T-helper 9 cell (primary cell): ENCODE results near the gene EED.
"Not testable (repeated sequence)": the region's sequence is repeated elsewhere in the genome, so short reads cannot be mapped to it uniquely, and the experiment has no call there.

Source experiments
- DNase-seq: peaks from one replicate; pipeline ENCODE4 v3.0.0-alpha.2; 2020

The EED gene

DNA sequence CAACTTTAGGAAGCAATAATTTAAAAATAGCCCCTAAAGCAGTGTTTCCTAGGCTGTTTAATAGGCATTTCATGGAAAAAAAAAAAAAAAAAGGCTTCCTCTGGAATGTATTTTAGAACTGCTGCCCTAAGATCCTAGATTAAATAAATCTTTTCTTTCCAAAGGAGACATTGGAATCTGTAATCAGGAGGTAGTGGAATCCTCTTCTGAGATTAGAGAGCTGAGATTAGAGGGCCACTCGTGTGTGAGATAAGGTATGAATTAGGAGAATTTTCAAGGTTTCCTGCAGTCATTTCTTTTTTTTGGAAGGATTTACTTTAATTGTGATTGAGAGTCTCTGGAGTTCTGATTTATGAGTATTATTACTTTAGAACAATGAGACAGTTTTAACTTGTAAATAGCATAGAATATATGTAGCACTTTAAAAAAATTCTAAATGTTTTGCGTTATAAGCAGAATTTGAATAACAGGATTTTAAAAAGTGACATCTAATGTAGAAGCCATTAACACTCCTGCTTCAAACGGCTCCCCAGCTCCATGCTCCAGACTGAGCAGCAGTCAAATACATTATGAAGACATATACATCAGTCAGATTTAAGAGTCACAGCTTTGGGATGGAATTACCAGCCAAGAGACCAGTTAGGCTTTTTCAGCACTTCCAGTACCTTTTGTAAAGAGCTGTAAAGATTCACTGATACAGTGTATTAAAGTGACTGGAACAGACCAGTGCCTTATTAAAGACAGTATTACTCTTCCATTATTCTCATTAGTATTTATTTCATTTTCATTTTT, 5.0 kb downstream of the EED start:
- no peak for DNase-seq

DNA sequence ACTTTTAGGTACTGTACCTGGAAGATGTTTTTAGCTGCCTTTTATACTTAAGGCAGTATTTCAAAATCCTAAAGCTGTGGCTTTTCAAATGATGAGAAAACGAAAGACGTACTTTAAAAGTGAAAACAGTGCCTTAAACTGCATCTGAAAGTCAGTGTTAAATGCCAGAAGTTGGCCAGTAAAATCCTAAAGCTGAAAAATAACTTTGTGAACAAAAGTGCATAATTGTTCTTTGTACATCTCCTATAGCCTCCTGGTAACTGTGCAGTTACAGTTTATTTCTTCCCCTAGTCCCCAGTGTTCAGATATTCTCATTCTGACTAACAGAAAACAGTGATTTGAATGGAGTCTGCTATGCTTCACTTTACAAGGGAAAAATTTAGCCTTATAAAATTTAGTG, 6.8 kb downstream of the EED start:
- no peak for DNase-seq

DNA sequence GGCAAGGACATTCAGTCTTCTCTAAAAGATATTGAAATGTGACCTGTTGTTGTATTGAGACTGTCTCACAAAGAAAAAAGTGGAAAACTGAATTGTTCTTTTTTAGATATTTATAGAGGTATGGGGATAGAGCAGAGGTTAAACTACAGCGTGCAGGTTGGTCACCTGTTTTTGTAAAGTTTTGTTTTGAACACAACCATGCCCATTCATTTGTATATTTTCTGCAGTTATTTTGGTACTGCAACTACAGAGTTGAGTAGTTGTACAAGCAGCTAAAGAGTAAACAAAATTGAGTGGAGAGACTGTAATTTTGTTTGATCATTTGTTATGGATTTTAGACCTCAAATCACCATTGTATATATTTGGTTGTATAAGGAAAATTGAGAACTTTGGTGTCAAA, 11.3 kb downstream of the EED start:
- no peak for DNase-seq

DNA sequence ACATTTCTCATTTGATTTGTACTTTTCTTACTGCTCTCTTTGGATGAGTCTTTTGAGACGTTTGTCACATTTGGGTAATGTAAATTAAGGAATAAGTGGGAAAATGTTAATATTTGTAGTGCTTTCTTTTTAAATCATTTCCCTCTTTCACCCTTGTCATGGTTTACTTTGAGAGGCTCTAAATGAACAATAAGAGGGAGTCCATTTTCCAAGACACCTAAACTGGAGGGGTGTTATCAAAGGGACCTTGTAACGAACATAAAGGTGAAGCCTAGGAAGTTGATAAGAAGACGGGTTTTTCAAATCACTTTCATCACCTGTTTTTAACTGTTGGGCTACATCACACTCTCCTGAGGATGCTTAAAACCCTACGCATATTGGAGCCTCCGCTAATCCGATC, 12.1 kb downstream of the EED start:
- no peak for DNase-seq

DNA sequence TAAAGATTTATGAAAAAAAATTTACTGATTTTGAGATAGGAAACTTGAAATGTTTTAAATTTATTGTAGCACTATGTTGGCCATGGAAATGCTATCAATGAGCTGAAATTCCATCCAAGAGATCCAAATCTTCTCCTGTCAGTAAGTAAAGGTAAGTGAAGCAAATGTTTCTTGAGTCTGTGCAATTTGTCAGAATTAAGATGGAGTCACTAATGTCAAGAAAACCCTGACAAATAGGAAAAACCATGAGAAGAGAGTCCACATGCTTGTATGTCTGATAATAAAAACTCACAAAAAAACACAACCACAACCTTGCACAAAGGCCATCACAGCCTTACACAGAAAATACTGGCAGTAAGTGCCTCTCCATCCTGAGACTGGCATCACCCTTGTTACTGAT, 12.9 kb downstream of the EED start:
- DNase-seq: no peak

DNA sequence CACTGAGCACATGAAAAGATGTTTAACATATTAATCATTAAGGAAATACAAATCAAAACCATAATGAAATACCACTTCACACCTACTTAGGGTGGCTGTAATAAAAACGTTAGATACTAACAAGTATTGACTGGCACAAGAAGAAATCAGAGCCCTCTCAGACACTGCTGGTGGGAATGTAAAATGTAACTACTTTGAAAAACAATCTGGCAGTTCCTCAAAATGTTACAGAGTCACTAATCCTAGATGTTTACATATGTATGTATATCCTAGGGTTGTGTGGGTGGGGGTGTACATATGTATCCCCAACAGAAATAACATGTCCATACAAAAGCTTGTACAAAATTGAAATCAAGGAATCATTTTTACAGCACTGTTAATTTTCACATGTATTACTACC, 15.2 kb downstream of the EED start:
- DNase-seq: no peak

DNA sequence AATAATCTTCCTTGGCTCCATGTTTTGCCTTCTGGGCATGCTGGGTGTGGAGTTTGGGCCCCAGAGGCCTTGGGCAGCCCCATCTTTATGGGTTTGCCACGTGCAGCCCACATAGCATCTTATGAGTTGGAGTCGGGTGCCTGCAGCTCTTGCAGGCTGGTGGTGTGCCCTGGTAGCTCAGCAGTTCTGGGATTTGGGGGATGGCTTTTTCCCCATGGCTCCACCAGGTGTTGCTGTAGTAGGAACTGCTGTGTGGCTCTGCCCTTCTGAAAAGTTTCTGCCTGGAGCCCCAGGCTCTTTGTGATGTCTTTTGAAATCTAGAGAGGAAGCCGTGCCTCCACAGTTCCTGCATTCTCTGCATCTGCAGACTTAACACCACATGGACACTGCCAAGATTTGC, 16.8 kb downstream of the EED start:
- DNase-seq: no peak

DNA sequence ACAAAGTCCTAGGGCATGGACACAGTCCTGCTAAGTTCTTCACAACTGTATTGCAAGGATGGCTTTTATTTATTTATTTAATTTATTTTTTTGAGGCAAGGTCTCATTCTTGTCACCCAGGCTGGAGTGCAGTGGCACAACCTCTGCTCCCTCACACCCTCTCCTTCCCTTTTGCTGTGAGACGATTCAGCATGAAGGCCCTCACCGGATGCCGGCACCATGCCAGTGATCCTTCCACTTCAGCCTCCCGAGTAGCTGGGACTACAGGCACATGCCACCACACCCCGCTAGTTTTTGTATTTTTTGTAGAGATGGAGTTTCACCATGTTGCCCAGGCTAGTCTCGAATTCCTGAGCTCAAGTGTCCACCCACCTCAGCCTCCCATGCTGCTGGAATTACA, 17.8 kb downstream of the EED start:
- no peak for DNase-seq

DNA sequence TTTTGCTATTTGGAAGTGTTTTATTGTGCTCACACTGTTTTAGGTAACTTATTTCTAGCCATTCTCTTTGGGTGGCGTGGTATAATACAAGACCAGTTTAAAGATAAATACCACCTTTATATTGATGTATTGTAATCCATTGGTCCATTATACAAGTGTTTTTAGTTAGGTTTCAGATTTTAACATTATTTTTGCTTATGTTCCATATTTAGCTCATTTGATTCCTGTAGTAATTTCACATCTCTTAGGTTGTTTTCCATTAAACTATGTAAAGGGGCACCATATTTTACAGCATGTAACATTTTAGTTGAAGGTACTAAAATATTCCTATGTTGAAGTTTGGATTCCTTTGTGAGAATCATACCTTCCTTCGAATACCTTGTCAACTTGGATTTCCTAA, 20.1 kb downstream of the EED start:
- DNase-seq: no peak

DNA sequence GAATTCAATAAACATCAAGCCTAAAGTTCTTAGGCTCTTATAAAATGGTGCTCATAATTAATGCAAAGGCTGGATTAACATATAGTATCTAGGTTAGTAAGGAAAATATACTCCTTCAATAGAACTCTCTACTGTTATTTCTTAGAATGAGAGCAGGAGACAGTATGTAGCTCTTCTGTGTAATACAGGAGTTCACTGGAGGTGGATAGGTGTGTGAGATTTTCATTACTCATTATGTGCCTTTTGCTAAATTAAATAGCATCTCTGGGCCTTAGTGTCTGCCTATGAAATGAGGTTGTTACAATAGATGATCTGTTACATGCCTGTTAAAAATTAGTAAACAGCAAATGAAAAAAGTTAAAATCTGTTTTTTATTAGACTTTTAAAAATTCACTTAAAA, 20.6 kb downstream of the EED start:
- DNase-seq: no peak

DNA sequence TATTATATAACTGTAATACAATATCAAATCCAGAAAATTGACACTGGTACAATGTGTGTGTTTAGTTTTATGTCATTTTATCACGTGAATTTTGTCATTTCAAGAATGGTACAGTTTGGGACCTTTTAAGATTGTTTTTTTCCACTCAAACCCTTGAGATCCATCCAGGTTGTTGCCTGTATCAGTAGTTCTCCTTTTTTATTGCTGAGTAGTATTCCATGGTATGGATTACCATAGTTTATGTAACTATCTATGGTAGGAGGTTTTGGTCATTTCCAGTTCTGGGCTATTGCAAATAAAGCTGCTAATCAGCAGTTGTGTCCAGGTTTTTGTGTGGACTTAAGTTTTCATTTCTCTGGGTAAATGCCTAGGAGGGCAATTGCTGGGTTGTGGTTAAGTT, 25.1 kb downstream of the EED start:
- no peak for DNase-seq

DNA sequence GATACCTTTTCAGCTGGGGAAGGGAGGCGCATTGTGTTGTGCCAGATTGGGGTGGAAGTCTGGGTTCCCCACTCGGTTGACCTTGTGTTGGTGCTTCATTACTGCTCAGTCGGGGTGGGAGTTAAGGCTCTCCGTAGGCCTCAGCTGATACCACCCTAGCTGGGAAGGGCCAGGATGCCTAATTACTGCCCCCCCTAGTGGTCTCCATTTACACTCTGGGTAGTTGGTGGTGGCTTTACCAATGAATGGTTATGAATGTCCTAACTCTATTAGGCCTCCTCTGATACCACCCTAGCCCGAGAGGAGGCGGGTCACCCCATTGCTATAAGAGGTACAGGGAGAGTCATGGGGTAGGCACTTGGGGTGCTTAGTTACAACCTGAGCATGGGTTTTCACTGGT, 29.9 kb downstream of the EED start:
- DNase-seq: no peak

DNA sequence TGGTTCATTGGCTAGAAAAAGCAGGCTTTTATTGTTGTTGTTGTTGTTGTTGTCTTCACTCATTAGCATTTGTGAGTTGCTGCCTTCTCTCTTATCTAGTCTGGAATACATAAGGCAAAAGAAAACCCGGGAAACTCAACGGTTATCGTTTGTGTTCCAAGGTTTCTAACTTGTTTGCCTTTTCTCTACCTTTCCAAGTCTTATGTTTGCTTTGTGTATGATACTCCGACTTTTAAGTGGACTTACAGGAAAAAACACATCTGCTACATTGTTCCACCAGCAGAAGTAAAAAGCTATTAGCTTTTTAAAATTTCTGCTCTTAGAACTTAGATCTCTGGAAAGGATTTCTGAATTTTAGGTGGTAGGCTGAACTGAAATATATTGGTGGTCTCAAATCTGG, 30.4 kb downstream of the EED start:
- no peak for DNase-seq

DNA sequence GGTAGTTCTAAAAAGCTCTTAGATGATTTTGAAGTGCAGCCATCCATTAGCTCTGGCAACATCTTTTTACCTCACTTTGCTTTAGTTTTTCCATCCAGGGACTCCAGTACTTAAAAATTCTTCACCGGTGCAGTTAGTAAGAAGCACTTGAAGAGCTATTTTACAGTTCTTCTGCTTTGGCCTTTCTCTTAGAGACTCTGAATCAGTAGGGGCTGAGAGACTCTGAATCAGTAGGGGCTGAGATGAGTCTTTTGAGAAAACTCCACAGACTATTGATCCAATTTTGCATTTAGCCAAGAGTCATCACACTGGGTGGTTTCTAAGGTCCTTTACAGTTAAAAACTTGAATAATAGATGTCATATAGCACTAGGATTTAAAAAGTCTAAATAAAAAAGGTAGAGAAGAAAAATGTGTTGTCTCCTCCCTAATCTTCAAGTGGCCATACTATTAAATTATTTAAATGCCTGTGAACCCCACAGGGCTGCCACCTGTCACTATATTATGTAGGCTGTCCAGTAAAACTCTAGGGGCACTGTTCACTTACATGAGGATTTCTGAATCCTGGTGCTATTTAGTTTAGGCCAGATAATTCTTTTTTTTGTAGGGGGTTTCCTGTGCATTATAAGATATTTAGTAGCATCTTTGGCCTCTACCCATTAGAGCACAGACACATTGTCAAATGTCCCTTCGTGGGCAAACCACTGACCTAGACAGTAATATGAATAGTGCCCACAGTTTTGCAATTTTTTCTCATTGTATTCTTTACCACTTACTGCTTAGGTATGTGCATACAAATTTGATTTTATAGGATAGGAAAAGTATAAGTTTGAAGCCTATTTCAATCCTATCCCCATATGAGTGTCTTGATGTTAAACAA, 31.2 kb downstream of the EED start:
- no peak for DNase-seq

DNA sequence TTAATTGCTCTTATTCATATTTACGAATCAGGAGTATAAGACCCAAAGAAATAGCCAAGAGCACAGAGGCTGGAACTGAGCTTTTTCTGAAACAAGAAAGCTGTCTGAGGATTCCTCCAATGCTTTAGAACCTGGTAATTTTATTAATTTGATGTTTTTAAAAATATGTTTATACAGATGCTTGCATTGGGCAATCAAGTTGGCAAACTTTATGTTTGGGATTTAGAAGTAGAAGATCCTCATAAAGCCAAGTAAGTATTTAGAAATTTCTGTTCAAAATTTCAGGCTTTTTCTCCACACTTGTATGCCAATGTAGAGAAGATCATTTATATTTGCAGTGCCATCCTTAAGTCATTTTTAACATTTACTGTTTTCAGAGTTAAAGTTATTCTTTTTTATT, 33.2 kb downstream of the EED start:
- no peak for DNase-seq

DNA sequence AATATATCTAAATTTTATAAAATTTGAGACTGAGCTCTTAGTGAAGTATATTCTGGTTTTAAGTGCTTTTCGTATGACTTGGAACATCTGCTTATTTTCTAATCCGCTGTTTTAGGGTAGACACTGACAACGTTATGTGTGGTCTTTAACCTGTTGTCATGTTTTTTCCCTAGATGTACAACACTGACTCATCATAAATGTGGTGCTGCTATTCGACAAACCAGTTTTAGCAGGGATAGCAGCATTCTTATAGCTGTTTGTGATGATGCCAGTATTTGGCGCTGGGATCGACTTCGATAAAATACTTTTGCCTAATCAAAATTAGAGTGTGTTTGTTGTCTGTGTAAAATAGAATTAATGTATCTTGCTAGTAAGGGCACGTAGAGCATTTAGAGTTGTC, 33.7 kb downstream of the EED start:
- no peak for DNase-seq

DNA sequence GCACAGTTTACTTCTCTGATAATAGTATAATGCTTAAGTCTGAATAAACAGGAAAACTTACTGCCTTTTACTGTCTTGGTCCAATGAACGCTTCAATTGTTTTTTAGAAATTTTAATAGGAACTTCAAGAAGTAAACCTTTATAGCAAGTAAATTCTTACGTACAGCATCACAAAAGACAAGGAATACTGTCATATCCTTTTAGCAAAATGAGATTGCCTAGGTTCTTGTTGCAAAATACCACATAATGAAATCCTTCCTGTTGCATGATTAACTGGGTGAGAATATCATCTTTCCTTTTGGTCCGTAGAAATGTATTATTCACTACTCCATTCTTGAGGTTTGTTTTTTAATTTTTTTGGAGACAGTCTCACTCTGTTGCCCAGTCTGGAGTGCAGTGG, 35.2 kb downstream of the EED start:
- DNase-seq: no peak

DNA sequence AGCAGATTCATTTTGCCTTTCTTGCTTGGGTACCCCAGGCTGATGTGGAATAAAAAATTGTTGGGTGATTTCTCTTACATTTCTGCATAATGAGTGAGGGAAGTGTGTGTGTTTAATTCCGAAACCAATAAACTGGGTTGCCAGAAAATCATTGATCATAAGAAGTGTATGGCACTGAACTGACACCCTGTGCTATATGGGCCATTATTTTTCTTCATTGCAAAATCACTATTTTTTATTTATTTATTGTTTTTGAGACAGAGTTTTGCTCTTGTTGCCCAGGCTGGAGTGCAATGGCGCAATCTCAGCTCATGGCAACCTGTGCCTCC, 42.9 kb downstream of the EED start:
- no peak for DNase-seq

DNA sequence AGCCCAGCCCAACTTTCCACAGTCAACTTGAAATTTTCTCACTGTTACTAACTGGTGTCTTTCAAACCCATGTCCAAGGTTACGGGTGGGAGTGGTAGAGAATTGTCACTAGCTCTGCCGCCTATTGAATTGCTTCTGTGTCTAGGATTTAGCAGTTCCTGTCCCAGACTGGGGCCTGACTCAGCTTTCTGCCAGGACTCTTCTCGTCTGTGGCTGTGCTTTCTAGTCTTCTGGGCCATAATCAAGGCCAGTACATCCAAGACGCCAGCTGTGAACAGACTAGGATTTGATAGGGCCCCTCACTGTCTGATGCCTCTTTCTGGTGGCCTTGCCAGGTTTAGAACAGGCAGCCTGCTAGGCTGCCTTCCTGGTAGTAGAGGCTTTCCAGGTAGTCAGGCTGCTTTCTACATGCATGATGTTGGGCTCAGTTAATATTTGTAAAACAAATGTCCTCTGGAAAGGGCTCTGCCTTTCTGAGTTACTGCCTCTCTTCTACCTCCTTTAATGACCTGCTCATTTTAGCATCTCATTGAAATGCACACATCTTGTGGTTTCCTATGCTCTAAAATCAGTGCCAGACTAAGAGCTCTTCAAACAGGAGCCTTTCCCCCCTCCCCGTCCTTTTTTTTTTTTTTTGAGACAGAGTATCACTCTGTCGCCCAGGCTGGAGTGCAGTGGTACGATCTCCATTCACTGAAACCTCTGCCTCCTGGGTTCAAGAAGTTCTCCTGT, 44.4 kb downstream of the EED start:
- DNase-seq: no peak

DNA sequence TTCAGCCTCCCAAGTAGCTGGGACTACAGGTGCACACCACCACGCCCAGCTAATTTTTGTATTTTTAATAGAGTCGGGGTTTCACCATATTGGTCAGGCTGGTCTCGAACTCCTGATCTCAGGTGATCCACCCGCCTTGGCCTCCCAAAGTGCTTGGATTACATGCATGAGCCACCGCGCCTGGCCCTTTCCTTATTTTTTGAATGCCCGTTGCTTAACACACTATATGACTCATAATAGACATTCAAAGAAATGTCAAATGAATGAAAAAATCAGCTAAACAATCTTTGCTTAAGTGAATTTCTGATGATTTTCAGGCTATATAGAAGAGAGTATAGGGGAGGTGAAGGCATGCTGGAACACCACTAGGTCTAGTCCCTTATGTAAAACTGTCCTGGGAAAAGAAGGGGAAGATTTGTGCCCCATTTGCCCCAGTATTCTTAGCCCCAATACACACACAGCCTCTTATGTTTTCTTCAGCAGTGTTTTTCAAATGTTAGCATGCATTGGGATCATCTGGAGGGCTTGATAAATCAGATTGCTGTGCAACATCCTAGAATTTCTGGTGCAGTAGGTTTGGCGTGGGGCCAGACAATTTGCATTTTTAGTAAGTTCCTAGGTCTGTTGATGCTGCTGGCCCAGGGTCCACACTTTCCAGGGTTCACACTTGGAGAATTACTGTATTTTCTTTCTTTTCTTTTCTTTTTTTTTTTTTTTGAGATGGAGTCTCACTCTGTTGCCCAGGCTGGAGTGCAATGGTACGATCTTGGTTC, 45.1 kb downstream of the EED start:
- DNase-seq: not testable (repeated sequence)

DNA sequence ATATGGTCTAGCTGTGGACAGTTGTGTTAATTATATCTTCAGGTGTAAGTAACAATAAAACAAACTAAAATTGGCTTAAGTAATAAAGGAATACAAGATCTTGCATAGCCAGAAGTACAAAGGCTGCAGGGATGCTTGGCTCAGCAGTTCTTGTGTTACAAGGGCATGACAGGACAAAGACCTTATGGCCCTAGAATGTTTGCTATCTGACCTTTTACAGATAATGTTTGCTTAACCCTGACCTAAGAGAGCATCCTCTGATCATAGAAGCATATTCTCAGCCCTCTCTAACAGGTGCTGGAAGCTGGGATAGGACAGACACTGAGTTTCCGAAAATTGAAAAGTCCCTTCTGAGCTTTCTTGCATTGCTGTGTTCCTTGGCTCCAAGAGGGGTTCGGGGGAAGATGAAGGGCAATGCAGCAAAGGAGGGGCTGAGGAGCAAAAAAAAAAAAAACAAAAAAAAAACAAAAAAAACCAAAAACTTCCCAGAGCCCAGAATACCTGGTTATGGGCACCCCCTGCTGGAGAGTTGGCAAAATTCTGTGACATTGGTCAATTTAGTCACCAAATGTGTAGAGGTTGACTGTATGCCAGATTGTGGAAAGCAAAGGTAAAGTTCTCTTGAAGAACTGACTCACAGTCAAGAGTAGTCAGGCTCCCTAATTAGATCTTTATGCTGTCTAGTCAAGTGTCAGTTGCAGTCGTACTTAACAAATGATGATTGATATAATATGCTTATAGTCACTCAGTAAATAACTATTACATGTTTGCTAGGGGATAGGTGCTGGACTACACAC, 47.1 kb downstream of the EED start:
- DNase-seq: peak; percentile 54
